Prostate gland (tissue), 2 donors: ENCODE data around the gene TRIM54. TPM values are rescaled to one million over a fixed set of nuclear protein-coding genes. Genes with fewer than 3 reads are reported as not detected.

Source experiments
- DNase-seq: peaks from one replicate; pipeline ENCODE4 v3.0.0-alpha.2; 2019; ENCODE audit warnings: low spot score
- H3K27ac ChIP-seq, 2 donors: fragments of 200-600 bp; sonication (generic); 2 replicates each; pipeline ENCODE4 v1.5.1; 2017 to 2019
- H3K27me3 ChIP-seq: fragments of 200-600 bp; sonication (generic); replicated peaks from 2 replicates; pipeline ENCODE4 v1.5.1; 2019; ENCODE audit not compliant: insufficient read depth
- H3K36me3 ChIP-seq, 2 donors: fragments of 200-600 bp; sonication (generic); 1 replicate in 1 of 2; 2 replicates in 1 of 2; pipeline versions ENCODE4 v1.5.1 to v1.8.1; 2017 to 2019
- H3K4me1 ChIP-seq: fragments of 200-600 bp; sonication (generic); replicated peaks from 2 replicates; pipeline ENCODE4 v1.5.1; 2019
- H3K4me3 ChIP-seq, 2 donors: fragments of 200-600 bp; sonication (generic); 2 replicates each; pipeline ENCODE4 v1.5.1; 2017 to 2019
- H3K9me3 ChIP-seq: fragments of 200-600 bp; sonication (generic); 2 replicates; pipeline ENCODE4 v1.5.1; 2017
- POLR2A ChIP-seq: fragments of 450-650 bp; IDR thresholded peaks from one replicate; pipeline ENCODE4 v1.6.1; 2016; ENCODE audit warnings: antibody characterized with exemption, mild to moderate bottlenecking
- POLR2AphosphoS5 ChIP-seq: sonication (generic); formaldehyde crosslinking; IDR thresholded peaks from one replicate; pipeline ENCODE4 v1.6.1; 2017; ENCODE audit warnings: antibody characterized with exemption
- WGBS: methylation state at CpG from one replicate; pipeline ENCODE4 v1.1.5; 2018; 5-methylcytosine and 5-hydroxymethylcytosine counted together
- intact Hi-C: fragments of 100-400 bp; cut with DNase I; formaldehyde crosslinking; loops from one replicate; pipeline ENCODE4 v1.14.2; 2022
- total RNA-seq, 2 donors: library from RNA; depleted of rRNA; stranded (reverse); fragments of >200 nt; gene quantifications; one replicate each; pipeline ENCODE4 v1.1.0, GENCODE V29; 2016
- TF ChIP-seq, protein P1 (sequence below), 4 experiments: fragments of 200-600 bp in 2 of 4; fragments of 450-650 bp in 2 of 4; sonication (generic) in 2 of 4; IDR thresholded peaks; 1 replicate in 3 of 4; 2 replicates in 1 of 4; pipeline ENCODE4 v1.5.1; 2016 to 2019; ENCODE audit warnings: antibody characterized with exemption in 4 of 4, mild to moderate bottlenecking in 2 of 4, moderate library complexity in 2 of 4

Gene TRIM54
- total RNA-seq, 2 donors from 2014 or later = 2.8 to 17.9 TPM

DNA sequence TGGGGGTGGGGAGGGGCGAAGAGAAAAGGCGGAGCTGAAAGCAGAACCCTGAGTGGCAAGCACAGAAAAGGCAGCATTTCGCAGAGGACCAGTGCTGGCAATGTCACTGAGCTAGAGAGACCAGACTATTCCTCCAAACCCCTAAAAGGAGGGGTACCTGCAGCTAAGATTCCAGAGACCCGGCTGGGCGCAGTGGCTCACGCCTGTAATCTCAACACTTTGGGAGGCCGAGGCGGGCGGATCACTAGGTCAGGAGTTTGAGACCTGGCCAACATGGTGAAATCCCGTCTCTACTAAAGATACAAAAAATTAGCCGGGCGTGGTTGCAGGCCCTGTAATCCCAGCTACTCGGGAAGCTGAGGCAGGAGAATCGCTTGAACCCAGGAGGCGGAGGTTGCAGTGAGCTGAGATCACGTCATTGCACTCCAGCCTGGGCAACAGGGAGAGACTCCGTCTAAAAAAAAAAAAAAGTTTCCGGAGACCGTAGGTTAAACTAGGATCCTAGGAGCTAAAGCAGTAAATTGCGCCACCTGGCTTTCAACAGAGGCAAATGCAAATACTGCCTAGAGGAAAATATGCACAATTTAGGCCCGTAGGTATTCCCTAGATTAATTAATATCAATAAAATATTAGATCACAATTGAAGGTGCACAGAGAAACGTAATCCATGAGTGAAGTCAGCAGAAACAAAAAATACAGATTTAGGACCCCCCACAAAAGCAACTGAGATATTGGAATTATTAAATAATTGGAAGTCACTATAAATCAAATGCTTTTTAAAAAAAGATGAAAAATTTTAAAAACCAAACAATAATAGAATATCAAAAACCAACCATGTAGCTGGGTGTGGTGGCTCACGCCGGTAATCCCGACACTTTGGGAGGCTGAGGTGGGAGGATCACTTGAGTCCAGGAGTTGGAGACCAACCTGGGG lies 21.1 kb downstream of the TRIM54 start:
- TF ChIP-seq POLR2AphosphoS5 = peak; percentile 65
- TF ChIP-seq, protein P1, sequence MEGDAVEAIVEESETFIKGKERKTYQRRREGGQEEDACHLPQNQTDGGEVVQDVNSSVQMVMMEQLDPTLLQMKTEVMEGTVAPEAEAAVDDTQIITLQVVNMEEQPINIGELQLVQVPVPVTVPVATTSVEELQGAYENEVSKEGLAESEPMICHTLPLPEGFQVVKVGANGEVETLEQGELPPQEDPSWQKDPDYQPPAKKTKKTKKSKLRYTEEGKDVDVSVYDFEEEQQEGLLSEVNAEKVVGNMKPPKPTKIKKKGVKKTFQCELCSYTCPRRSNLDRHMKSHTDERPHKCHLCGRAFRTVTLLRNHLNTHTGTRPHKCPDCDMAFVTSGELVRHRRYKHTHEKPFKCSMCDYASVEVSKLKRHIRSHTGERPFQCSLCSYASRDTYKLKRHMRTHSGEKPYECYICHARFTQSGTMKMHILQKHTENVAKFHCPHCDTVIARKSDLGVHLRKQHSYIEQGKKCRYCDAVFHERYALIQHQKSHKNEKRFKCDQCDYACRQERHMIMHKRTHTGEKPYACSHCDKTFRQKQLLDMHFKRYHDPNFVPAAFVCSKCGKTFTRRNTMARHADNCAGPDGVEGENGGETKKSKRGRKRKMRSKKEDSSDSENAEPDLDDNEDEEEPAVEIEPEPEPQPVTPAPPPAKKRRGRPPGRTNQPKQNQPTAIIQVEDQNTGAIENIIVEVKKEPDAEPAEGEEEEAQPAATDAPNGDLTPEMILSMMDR (IDR thresholded peaks at IDR 0.05) = peak; percentile 77 to 86 (median 86)
- TF ChIP-seq POLR2A = no peak
- peak; percentile 40 for DNase-seq
- H3K36me3 ChIP-seq = no peaks in the 10 kb centered on the region
- no peak overlapping the region for H3K27ac ChIP-seq
- intact Hi-C loops = no loop called here
- peak overlapping the region; percentile 7 to 11 for H3K4me3 ChIP-seq
- H3K9me3 ChIP-seq = no peaks in the 10 kb centered on the region
- peaks cover 10% of the 10 kb centered on the region for H3K4me1 ChIP-seq
- 26% methylated on average over 25 of the region's 25 CpGs for WGBS
- peaks cover 3% of the 10 kb centered on the region for H3K27me3 ChIP-seq

DNA sequence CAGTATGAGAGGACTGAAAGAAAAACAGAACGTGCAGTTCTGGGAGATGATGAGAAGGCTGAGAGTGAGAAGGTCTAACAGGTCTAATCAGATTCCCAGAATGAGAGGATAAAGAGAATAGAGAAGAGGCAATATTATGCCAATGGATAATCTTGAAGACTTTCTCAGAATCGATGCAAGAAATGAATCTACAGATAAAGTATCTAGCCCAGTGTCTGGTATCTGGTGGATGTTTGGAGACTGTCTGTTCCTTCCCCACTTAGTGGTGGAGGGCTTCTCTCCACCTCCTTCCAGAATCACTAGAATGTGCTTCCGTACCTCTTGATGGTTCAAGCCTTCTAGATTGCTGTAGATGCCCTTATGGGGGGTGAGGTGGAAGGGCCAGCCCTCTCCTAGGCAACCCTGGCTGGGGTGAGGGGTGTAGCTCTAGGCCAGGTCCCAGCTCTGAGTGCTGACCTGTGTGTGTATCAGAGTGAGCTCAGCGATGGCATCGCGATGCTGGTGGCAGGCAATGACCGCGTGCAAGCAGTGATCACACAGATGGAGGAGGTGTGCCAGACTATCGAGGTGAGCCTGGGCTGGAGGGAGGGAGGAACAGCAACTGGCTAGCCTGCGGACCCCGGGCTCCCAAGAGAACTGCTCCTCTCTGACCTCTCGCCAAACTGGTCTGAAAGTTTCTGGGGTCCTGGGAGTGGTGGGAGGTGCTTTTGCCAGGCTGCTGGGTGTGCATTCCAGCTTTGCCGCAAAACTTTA lies 22.4 kb downstream of the TRIM54 start:
- Histone ChIP-seq H3K9me3 (no peaks in the 10 kb centered on the region), H3K4me1 (peaks cover 10% of the 10 kb centered on the region), H3K36me3 (no peaks in the 10 kb centered on the region), H3K27me3 (peaks cover 3% of the 10 kb centered on the region), H3K27ac (no peak overlapping the region), H3K4me3 (no peak overlapping the region)
- WGBS = 79% methylated on average over 13 of the region's 13 CpGs
- no peak for DNase-seq
- intact Hi-C loops = no loop called here
- TF ChIP-seq, protein P1 (IDR thresholded peaks at IDR 0.05) = no peak
- no peak for TF ChIP-seq POLR2A
- no peak for TF ChIP-seq POLR2AphosphoS5

DNA sequence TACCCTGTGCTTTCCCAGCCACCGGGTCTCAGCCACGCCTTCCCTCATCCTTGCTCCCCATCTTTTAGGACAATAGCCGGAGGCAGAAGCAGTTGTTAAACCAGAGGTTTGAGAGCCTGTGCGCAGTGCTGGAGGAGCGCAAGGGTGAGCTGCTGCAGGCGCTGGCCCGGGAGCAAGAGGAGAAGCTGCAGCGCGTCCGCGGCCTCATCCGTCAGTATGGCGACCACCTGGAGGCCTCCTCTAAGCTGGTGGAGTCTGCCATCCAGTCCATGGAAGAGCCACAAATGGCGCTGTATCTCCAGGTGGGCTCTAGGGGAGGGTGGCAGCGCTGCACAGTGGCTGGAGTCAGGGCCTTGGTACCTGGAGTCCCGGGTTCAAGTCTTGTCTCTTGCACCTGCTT lies 23.3 kb downstream of the TRIM54 start:
- Histone ChIP-seq H3K9me3 (no peaks in the 10 kb centered on the region), H3K27ac (no peak overlapping the region), H3K27me3 (peaks cover 3% of the 10 kb centered on the region), H3K36me3 (no peaks in the 10 kb centered on the region), H3K4me1 (peaks cover 10% of the 10 kb centered on the region), H3K4me3 (no peak overlapping the region)
- TF ChIP-seq POLR2A (no peak), POLR2AphosphoS5 (no peak)
- TF ChIP-seq, protein P1 (IDR thresholded peaks at IDR 0.05) = no peak
- intact Hi-C loops = no loop called here
- 88% methylated on average over 16 of the region's 16 CpGs for WGBS
- no peak for DNase-seq

DNA sequence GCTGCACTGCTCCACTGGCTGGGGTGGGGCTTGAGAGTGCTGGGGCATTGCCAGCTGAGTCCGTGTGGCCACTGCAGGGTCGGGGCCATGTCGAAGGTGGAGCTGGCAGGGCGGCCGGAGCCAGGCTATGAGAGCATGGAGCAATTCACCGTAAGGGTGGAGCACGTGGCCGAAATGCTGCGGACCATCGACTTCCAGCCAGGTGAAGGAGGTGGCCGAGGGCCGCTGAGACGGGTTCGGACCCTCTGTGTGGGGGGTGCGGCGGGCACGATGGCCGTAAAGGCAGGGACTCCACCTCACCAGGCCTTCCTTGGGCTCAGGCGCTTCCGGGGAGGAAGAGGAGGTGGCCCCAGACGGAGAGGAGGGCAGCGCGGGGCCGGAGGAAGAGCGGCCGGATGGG lies 23.9 kb downstream of the TRIM54 start:
- DNase-seq = no peak
- TF ChIP-seq, protein P1 (IDR thresholded peaks at IDR 0.05) = no peak
- TF ChIP-seq POLR2A (no peak), POLR2AphosphoS5 (no peak)
- Histone ChIP-seq H3K36me3 (no peaks in the 10 kb centered on the region), H3K4me3 (no peak overlapping the region), H3K27ac (no peak overlapping the region), H3K9me3 (no peaks in the 10 kb centered on the region), H3K27me3 (peaks cover 3% of the 10 kb centered on the region), H3K4me1 (peaks cover 10% of the 10 kb centered on the region)
- WGBS = 29% methylated on average over 26 of the region's 26 CpGs
- intact Hi-C loops = no loop called here
